Measurements from ENCODE around the gene SURF2. TPM values are rescaled to one million over a fixed set of nuclear protein-coding genes. Genes with fewer than 3 reads are reported as not detected.

The SURF2 gene
- total RNA-seq, 4 donors from 2014 or later = 15.3 to 42.3 (median 31.2) TPM

DNA sequence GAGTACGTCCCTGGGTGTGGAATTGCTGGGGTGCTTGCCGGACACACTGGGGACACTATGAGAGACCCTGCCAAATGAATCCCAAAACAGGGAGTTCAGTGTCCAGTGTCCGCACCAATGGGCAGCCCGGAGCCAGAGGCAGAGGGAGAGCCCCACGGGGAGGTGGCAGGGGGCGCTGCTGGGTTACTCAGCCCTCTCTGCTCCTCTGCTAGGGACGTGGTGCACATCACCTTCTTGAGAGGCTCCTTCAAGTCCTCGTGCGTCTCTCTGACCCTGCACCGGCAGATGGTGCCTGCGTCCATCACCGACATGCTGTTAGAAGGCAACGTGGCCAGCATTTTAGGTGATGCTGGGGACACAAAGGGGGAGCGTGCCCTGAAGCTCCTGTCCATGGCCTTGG is 40.6 kb downstream of the SURF2 start:
- Histone ChIP-seq H3K4me1 (no peaks in the 10 kb centered on the region), H3K4me3 (no peak overlapping the region), H3K27me3 (peaks cover 21% of the 10 kb centered on the region), H3K27ac (no peak overlapping the region), H3K9me3 (no peaks in the 10 kb centered on the region), H3K36me3 (no peaks in the 10 kb centered on the region)
- DNase-seq (ENCODE audit: low spot score in 2 of 2) = no peak
- no peak for TF ChIP-seq POLR2A (IDR thresholded peaks at IDR 0.05)
- no peak for TF ChIP-seq CTCF (IDR thresholded peaks at IDR 0.05)
- TF ChIP-seq EP300 (IDR thresholded peaks at IDR 0.05) = no peak
- TF ChIP-seq POLR2AphosphoS5 (IDR thresholded peaks at IDR 0.05) = no peak
- 43% methylated on average over 9 of the region's 14 CpGs for WGBS

- DNase-seq (ENCODE audit: low spot score in 2 of 2) = no peak
- TF ChIP-seq CTCF (IDR thresholded peaks at IDR 0.05) (no peak), POLR2AphosphoS5 (IDR thresholded peaks at IDR 0.05) (no peak), POLR2A (IDR thresholded peaks at IDR 0.05) (no peak), EP300 (IDR thresholded peaks at IDR 0.05) (no peak)
- H3K27me3 ChIP-seq = peaks cover 21% of the 10 kb centered on the region
- no peak overlapping the region for H3K4me3 ChIP-seq
- WGBS = 76% methylated on average over 6 of the region's 6 CpGs
- H3K36me3 ChIP-seq = no peaks in the 10 kb centered on the region
- H3K27ac ChIP-seq = no peak overlapping the region
- no peaks in the 10 kb centered on the region for H3K9me3 ChIP-seq
- no peaks in the 10 kb centered on the region for H3K4me1 ChIP-seq
These were observed 41.0 kb downstream of the SURF2 start for GRCh38 chr9:133397370-133397769.

- H3K4me1 ChIP-seq = no peaks in the 10 kb centered on the region
- 83% methylated on average over 1 of the region's 9 CpGs for WGBS
- H3K4me3 ChIP-seq = no peak overlapping the region
- TF ChIP-seq POLR2A (IDR thresholded peaks at IDR 0.05) (no peak), EP300 (IDR thresholded peaks at IDR 0.05) (no peak), POLR2AphosphoS5 (IDR thresholded peaks at IDR 0.05) (no peak), CTCF (IDR thresholded peaks at IDR 0.05) (no peak)
- peaks cover 21% of the 10 kb centered on the region for H3K27me3 ChIP-seq
- H3K36me3 ChIP-seq = no peaks in the 10 kb centered on the region
- H3K9me3 ChIP-seq = no peaks in the 10 kb centered on the region
- no peak overlapping the region for H3K27ac ChIP-seq
- no peak for DNase-seq (ENCODE audit: low spot score in 2 of 2)
These were observed 41.5 kb downstream of the SURF2 start for GRCh38 chr9:133397895-133398294.

DNA sequence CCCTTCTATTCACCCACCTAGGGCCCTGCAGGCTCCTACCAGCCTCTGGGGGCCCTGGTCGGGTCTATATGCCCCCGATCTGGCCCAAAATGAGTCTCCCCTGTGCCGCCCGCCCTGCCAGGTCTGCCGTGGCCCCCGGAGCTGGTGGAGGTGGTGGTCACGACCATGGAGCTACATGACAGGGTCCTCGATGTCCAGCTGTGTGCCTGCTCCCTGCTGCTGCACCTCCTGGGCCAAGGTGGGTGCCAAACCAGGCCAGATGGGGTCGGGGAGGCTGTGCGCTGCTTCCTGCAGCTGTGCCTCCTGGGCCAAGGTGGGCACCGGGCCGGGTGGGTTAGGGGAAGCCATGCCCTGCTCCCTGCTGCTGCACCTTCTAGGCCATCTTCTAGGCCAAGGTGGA is 43.9 kb downstream of the SURF2 start:
- H3K9me3 ChIP-seq = no peaks in the 10 kb centered on the region
- peaks cover 2% of the 10 kb centered on the region for H3K27me3 ChIP-seq
- H3K27ac ChIP-seq = no peak overlapping the region
- no peaks in the 10 kb centered on the region for H3K4me1 ChIP-seq
- DNase-seq (ENCODE audit: low spot score in 2 of 2) = no peak
- 86% methylated on average over 4 of the region's 12 CpGs for WGBS
- TF ChIP-seq POLR2A (IDR thresholded peaks at IDR 0.05) (no peak), EP300 (IDR thresholded peaks at IDR 0.05) (no peak), POLR2AphosphoS5 (IDR thresholded peaks at IDR 0.05) (no peak), CTCF (IDR thresholded peaks at IDR 0.05) (no peak)
- no peak overlapping the region for H3K4me3 ChIP-seq
- H3K36me3 ChIP-seq = peaks cover 8% of the 10 kb centered on the region

DNA sequence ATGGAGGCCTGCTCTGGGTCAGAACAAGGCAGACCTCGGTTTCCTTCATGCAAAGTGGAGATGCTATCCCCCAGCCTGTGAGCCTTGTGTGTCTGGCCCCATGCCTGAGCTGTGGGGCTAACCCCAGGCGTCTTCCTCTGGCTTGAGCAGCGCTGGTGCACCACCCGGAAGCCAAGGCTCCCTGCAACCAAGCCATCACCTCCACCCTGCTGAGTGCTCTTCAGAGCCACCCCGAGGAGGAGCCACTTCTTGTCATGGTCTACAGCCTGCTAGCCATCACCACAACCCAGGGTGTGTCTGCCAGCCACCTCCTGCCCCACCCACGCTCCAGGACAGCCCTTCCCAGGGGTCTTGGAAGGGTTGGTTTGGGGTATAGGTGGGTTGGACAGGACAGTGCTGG is 45.2 kb downstream of the SURF2 start:
- no peaks in the 10 kb centered on the region for H3K4me1 ChIP-seq
- H3K9me3 ChIP-seq = no peaks in the 10 kb centered on the region
- peaks cover 21% of the 10 kb centered on the region for H3K36me3 ChIP-seq
- TF ChIP-seq POLR2AphosphoS5 (IDR thresholded peaks at IDR 0.05) (no peak), POLR2A (IDR thresholded peaks at IDR 0.05) (no peak), EP300 (IDR thresholded peaks at IDR 0.05) (no peak), CTCF (IDR thresholded peaks at IDR 0.05) (no peak)
- no peak overlapping the region for H3K4me3 ChIP-seq
- DNase-seq (ENCODE audit: low spot score in 2 of 2) = no peak
- WGBS = 70% methylated on average over 2 of the region's 6 CpGs
- no peak overlapping the region for H3K27ac ChIP-seq
- H3K27me3 ChIP-seq = no peaks in the 10 kb centered on the region

Data from suprapubic skin (tissue), 4 donors.